ENCODE data around the gene PTPRQ. TPM values are rescaled to one million over a fixed set of nuclear protein-coding genes. Genes with fewer than 3 reads are reported as not detected.

Gene PTPRQ
- total and polyA plus RNA-seq, 9 of the 15 experiments (the other 6 are each of a cell fraction or from before 2014, with no cell fraction given), result not detected

DNA sequence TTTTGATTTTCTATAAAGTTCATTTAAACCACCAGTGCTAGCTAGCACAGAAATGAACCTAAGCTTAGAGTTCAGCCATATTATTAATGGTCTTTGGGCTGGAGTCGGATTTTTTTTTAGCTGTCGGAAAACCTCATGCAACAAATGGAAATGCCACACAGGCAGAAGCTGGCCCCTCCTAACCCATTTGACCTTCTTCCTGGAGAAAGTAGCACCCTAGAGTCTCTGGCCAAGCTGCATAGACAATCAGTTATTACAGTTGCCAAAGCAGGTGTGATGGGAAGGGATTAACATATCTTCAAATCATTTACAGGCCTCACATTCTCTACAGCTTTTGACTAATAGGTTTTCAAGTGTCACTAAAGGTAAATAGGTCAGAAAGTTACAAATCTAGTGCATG is 49.4 kb downstream of the PTPRQ start:
- Histone ChIP-seq H3K4me1 (replicated peaks in 1 of 2; ENCODE audit: control insufficient read depth in 2 of 2, insufficient read depth in 2 of 2, low read length in 2 of 2) (no peaks in the 10 kb centered on the region), H4K20me1 (replicated peaks; ENCODE audit: control insufficient read depth, insufficient read depth, low read length) (no peaks in the 10 kb centered on the region), H3K36me3 (ENCODE audit: control insufficient read depth, insufficient read depth, low read length) (no peaks in the 10 kb centered on the region), H3K79me2 (ENCODE audit: control insufficient read depth, insufficient read depth, low read length) (no peaks in the 10 kb centered on the region), H3K4me3 (no peak overlapping the region), H3K9me1 (ENCODE audit: control insufficient read depth, insufficient read depth, low read length) (no peaks in the 10 kb centered on the region), H3K4me2 (ENCODE audit: insufficient read depth, low read length) (no peak overlapping the region), H3K27ac (ENCODE audit: extremely low read depth, low read depth, low read length) (no peak overlapping the region), H3K9ac (ENCODE audit: insufficient read depth in 1 of 2, low read depth in 2 of 2, low read length in 2 of 2) (no peak overlapping the region), H3K9me3 (replicated peaks; ENCODE audit: control insufficient read depth, insufficient read depth, low read depth, low read length) (no peaks in the 10 kb centered on the region), H3K27me3 (ENCODE audit: control insufficient read depth in 2 of 2, insufficient read depth in 2 of 2, low read length in 2 of 2) (no peaks in the 10 kb centered on the region), H2AFZ (ENCODE audit: low read depth, low read length) (no peak overlapping the region)
- ChIA-PET CTCF (ENCODE audit: low intra/inter-chr PET ratio) (no interaction called here), POLR2A (no interaction called here)
- no peak for ATAC-seq
- no TSS peak for BruUV-seq (replicated peaks)
- TF ChIP-seq HNRNPLL (IDR thresholded peaks at IDR 0.05; ENCODE audit: low read depth, low read length, poor library complexity, severe bottlenecking), result no peak
- no peak for TF ChIP-seq NCOA1 (IDR thresholded peaks at IDR 0.05; ENCODE audit: low read depth)
- TF ChIP-seq IFI16 (CRISPR knock-in tag; IDR thresholded peaks at IDR 0.05), result no peak
- TF ChIP-seq SIN3B (IDR thresholded peaks at IDR 0.05; ENCODE audit: low read depth), result no peak
- TF ChIP-seq RBM25 (IDR thresholded peaks at IDR 0.05; ENCODE audit: low read depth, low read length, severe bottlenecking), result no peak
- 0% methylated on average over 2 of the region's 2 CpGs for WGBS (ENCODE audit: insufficient coverage, low coverage, missing lambda C conversion rate)
- FAIRE-seq, result no peak
- no peak for DNase-seq (ENCODE audit: extremely low read depth in 1 of 4, low spot score in 3 of 4)
- in situ Hi-C loops (cut with MboI), result no loop called here
- intact Hi-C loops (cut with micrococcal nuclease), result no loop called here

DNA sequence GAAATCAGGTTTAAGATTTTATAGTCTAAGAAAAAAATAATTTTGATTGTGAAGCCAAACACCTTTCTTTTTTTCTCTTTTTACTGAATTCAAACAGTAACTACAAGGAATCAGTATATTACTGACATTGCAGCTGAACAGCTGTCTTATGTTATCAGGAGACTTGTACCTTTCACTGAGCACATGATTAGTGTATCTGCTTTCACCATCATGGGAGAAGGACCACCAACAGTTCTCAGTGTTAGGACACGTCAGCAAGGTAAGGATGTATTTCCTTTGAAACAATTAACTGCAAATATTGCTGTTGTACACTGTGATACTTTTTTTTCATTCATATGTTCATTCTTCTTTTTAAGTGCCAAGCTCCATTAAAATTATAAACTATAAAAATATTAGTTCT is 50.8 kb downstream of the PTPRQ start:
- H3K4me3 ChIP-seq, result no peak overlapping the region
- TF ChIP-seq ZNF431 (CRISPR knock-in tag; IDR thresholded peaks at IDR 0.05) (no peak), ZFP1 (CRISPR knock-in tag; IDR thresholded peaks at IDR 0.05) (no peak), ZNF134 (CRISPR knock-in tag; conservative IDR thresholded peaks at IDR 0.05) (no peak), SAFB2 (IDR thresholded peaks at IDR 0.05; ENCODE audit: borderline replicate concordance, low read depth, low read length, severe bottlenecking) (no peak), CREM (IDR thresholded peaks at IDR 0.05; ENCODE audit: low read depth) (no peak), NCOA2 (IDR thresholded peaks at IDR 0.05; ENCODE audit: partially characterized antibody in 2 of 2) (no peak), MEF2D (tag; conservative IDR thresholded peaks at IDR 0.05; ENCODE audit: low read depth) (no peak), ATF7 (IDR thresholded peaks at IDR 0.05) (no peak), PHTF2 (CRISPR knock-in tag; IDR thresholded peaks at IDR 0.05) (no peak)
- TF ChIP-seq, protein P1, sequence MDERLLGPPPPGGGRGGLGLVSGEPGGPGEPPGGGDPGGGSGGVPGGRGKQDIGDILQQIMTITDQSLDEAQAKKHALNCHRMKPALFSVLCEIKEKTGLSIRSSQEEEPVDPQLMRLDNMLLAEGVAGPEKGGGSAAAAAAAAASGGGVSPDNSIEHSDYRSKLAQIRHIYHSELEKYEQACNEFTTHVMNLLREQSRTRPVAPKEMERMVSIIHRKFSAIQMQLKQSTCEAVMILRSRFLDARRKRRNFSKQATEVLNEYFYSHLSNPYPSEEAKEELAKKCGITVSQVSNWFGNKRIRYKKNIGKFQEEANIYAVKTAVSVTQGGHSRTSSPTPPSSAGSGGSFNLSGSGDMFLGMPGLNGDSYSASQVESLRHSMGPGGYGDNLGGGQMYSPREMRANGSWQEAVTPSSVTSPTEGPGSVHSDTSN (CRISPR knock-in tag; IDR thresholded peaks at IDR 0.05; ENCODE audit: low read depth), result no peak
- TF ChIP-seq, protein P1 (tag; conservative IDR thresholded peaks at IDR 0.05; ENCODE audit: low read depth), result no peak
- TF ChIP-seq, protein P2, sequence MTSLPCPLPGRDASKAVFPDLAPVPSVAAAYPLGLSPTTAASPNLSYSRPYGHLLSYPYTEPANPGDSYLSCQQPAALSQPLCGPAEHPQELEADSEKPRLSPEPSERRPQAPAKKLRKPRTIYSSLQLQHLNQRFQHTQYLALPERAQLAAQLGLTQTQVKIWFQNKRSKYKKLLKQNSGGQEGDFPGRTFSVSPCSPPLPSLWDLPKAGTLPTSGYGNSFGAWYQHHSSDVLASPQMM (CRISPR knock-in tag; IDR thresholded peaks at IDR 0.05), result no peak
- H3K4me2 ChIP-seq (ENCODE audit: insufficient read depth, low read length), result no peak overlapping the region
- H2AFZ ChIP-seq (ENCODE audit: low read depth, low read length), result no peak overlapping the region
- H3K27ac ChIP-seq (ENCODE audit: extremely low read depth, low read depth, low read length), result no peak overlapping the region
- H3K4me1 ChIP-seq (replicated peaks in 1 of 2; ENCODE audit: control insufficient read depth in 2 of 2, insufficient read depth in 2 of 2, low read length in 2 of 2), result no peaks in the 10 kb centered on the region
- BruUV-seq (replicated peaks), result no TSS peak
- WGBS (ENCODE audit: insufficient coverage, low coverage, missing lambda C conversion rate), result 0% methylated on average over 1 of the region's 1 CpG
- no peaks in the 10 kb centered on the region for H4K20me1 ChIP-seq (replicated peaks; ENCODE audit: control insufficient read depth, insufficient read depth, low read length)
- CTCF ChIA-PET (ENCODE audit: low intra/inter-chr PET ratio), result no interaction called here
- no peak overlapping the region for H3K9ac ChIP-seq (ENCODE audit: insufficient read depth in 1 of 2, low read depth in 2 of 2, low read length in 2 of 2)
- H3K36me3 ChIP-seq (ENCODE audit: control insufficient read depth, insufficient read depth, low read length), result no peaks in the 10 kb centered on the region
- FAIRE-seq, result no peak
- no peaks in the 10 kb centered on the region for H3K27me3 ChIP-seq (ENCODE audit: control insufficient read depth in 2 of 2, insufficient read depth in 2 of 2, low read length in 2 of 2)
- ATAC-seq, result no peak
- in situ Hi-C loops (cut with MboI) (no loop called here), intact Hi-C loops (cut with micrococcal nuclease) (no loop called here)
- H3K9me1 ChIP-seq (ENCODE audit: control insufficient read depth, insufficient read depth, low read length), result no peaks in the 10 kb centered on the region
- DNase-seq (ENCODE audit: extremely low read depth in 1 of 4, low spot score in 3 of 4), result no peak
- no peaks in the 10 kb centered on the region for H3K79me2 ChIP-seq (ENCODE audit: control insufficient read depth, insufficient read depth, low read length)
- POLR2A ChIA-PET, result no interaction called here
- H3K9me3 ChIP-seq (replicated peaks; ENCODE audit: control insufficient read depth, insufficient read depth, low read depth, low read length), result no peaks in the 10 kb centered on the region

Data from K562 (cell line).